ENCODE measurements around the gene MAPK10. TPM values are rescaled to one million over a fixed set of nuclear protein-coding genes. Genes with fewer than 3 reads are reported as not detected.

Gene MAPK10
- total and polyA plus RNA-seq, 5 donors from 2014 or later, result 0.72 TPM; not detected in 4

DNA sequence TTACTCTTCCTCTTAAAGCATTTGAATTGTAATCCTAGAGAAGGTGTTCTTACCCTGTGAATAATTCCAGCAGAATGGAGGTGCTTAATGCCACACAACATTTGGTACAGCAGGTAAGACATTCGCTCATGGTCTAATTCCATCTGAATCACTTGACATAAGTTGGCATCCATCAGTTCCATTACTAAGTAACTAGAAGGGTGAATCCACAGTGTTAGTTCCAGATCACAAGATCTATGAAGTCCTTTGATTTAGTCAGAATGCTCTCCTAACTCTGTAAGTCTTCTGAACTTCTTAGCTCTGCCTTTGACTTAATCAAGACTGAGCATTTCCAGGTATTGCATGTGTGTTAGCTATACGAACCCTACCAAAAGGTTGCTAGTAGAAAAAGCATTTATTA, 258.0 kb downstream of the MAPK10 start:
- Mint-ChIP-seq H3K27me3 (no peaks in the 10 kb centered on the region), H3K9me3 (peaks cover 0 to 3% (median 2%) of the 10 kb centered on the region in 7 donors), H3K4me1 (peaks cover 0 to 2% (median 0%) of the 10 kb centered on the region in 4 donors), H3K27ac (no peak overlapping the region), H3K4me3 (no peak overlapping the region), H3K36me3 (no peaks in the 10 kb centered on the region)
- Histone ChIP-seq H3K27me3 (ENCODE audit: control insufficient read depth, insufficient read depth, low read length) (no peaks in the 10 kb centered on the region), H3K4me3 (ENCODE audit: low read depth, low read length) (no peak overlapping the region), H3K36me3 (ENCODE audit: control insufficient read depth, insufficient read depth, low read length) (no peaks in the 10 kb centered on the region), H3K4me1 (ENCODE audit: control insufficient read depth, insufficient read depth, low read length, poor library complexity, severe bottlenecking) (no peaks in the 10 kb centered on the region), H3K9me3 (ENCODE audit: control insufficient read depth in 2 of 2, low read length in 2 of 2) (no peaks in the 10 kb centered on the region), H3K27ac (ENCODE audit: insufficient read depth, low read length, poor library complexity, severe bottlenecking) (no peak overlapping the region)
- DNase-seq (no peak), ATAC-seq (ENCODE audit: low read depth in 2 of 2) (no peak)

DNA sequence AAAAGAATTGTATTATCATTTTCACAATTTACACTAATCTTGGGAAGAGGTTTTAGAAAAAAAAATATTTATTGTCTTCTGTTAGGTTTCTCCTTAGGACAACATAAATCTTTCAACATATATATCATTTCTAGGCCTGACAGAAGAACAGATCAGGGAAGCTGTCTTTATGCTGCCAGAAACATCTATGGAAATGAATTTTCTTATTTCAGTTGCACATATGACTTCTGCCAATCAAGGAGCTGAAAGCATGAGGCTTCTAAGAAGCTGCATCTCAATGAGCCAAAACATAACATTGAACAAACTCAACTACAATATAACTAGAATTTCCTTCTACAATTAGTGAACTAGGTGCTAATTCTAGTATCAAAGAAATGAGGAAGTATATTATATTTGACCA, 258.4 kb downstream of the MAPK10 start:
- no peaks in the 10 kb centered on the region for H3K4me1 ChIP-seq (ENCODE audit: control insufficient read depth, insufficient read depth, low read length, poor library complexity, severe bottlenecking)
- no peaks in the 10 kb centered on the region for H3K9me3 ChIP-seq (ENCODE audit: control insufficient read depth in 2 of 2, low read length in 2 of 2)
- Mint-ChIP-seq H3K9me3 (peaks cover 0 to 3% (median 2%) of the 10 kb centered on the region in 7 donors), H3K27ac (no peak overlapping the region), H3K4me3 (no peak overlapping the region), H3K36me3 (no peaks in the 10 kb centered on the region), H3K4me1 (peaks cover 0 to 2% (median 0%) of the 10 kb centered on the region in 4 donors), H3K27me3 (no peaks in the 10 kb centered on the region)
- ATAC-seq (ENCODE audit: low read depth in 2 of 2) (no peak), DNase-seq (no peak)
- no peak overlapping the region for H3K4me3 ChIP-seq (ENCODE audit: low read depth, low read length)
- no peaks in the 10 kb centered on the region for H3K36me3 ChIP-seq (ENCODE audit: control insufficient read depth, insufficient read depth, low read length)
- no peaks in the 10 kb centered on the region for H3K27me3 ChIP-seq (ENCODE audit: control insufficient read depth, insufficient read depth, low read length)
- no peak overlapping the region for H3K27ac ChIP-seq (ENCODE audit: insufficient read depth, low read length, poor library complexity, severe bottlenecking)

DNA sequence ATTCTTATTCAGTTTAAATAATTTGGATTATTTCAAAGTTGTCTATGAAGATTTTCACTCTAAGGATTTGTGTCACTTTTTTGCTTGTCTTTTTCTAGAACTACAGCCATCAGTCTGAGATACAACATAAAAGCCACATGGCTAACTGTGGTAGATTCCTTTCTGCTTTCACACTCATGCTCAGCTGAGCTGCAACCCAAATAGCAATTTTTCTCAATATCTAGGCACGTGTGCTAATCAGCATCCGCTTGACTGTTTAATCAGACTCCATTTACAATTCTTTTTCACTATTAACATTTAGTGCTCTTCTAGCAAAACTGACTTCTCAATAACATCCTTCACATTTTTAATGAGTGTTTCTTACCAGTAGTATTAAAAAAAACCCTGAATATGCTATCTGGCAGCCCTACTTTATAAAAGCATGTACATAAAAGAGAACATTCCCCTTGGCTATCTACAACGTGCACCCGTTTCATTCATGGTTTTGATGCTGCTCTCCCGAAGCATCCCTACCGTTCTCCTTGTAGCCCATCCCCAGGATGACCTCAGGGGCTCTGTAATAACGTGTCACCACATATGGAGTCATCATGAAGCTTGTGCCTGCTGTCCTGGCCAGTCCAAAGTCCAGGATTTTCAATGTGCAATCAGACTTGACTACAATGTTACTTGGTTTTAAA, 259.2 kb downstream of the MAPK10 start:
- H3K4me3 Mint-ChIP-seq, result no peak overlapping the region
- peaks cover 0 to 2% (median 0%) of the 10 kb centered on the region in 4 donors for H3K4me1 Mint-ChIP-seq
- Histone ChIP-seq H3K9me3 (ENCODE audit: control insufficient read depth in 2 of 2, low read length in 2 of 2) (no peaks in the 10 kb centered on the region), H3K27ac (ENCODE audit: insufficient read depth, low read length, poor library complexity, severe bottlenecking) (no peak overlapping the region), H3K4me1 (ENCODE audit: control insufficient read depth, insufficient read depth, low read length, poor library complexity, severe bottlenecking) (no peaks in the 10 kb centered on the region), H3K4me3 (ENCODE audit: low read depth, low read length) (no peak overlapping the region), H3K36me3 (ENCODE audit: control insufficient read depth, insufficient read depth, low read length) (no peaks in the 10 kb centered on the region), H3K27me3 (ENCODE audit: control insufficient read depth, insufficient read depth, low read length) (no peaks in the 10 kb centered on the region)
- ATAC-seq (ENCODE audit: low read depth in 2 of 2) (no peak), DNase-seq (no peak)
- no peaks in the 10 kb centered on the region for H3K27me3 Mint-ChIP-seq
- H3K9me3 Mint-ChIP-seq, result peaks cover 0 to 3% (median 0%) of the 10 kb centered on the region in 7 donors
- H3K36me3 Mint-ChIP-seq, result no peaks in the 10 kb centered on the region
- H3K27ac Mint-ChIP-seq, result no peak overlapping the region

DNA sequence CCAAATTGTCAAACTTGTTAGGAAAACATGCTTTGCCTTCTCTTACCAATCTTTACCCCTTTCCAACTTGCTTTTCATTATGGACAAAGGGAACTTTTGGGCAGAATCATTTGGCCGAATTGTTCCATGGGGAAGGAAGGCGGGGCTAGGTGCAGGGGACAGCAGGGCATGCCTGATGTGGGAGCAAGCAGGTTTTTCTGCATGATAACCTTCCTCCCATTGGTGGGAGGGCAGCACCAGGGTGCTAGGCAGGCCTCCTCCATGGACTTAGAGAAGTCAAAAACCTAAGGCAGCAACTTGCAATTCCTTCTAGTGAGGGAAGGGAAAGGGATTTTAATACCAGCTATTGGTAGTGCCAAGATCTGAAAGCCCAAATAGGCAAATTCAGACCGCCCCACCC, 260.5 kb downstream of the MAPK10 start:
- Histone ChIP-seq H3K4me1 (ENCODE audit: control insufficient read depth, insufficient read depth, low read length, poor library complexity, severe bottlenecking) (no peaks in the 10 kb centered on the region), H3K9me3 (ENCODE audit: control insufficient read depth in 2 of 2, low read length in 2 of 2) (no peaks in the 10 kb centered on the region), H3K36me3 (ENCODE audit: control insufficient read depth, insufficient read depth, low read length) (no peaks in the 10 kb centered on the region), H3K27me3 (ENCODE audit: control insufficient read depth, insufficient read depth, low read length) (no peaks in the 10 kb centered on the region), H3K27ac (ENCODE audit: insufficient read depth, low read length, poor library complexity, severe bottlenecking) (no peak overlapping the region), H3K4me3 (ENCODE audit: low read depth, low read length) (no peak overlapping the region)
- no peak for DNase-seq
- Mint-ChIP-seq H3K4me1 (peaks cover 0 to 2% (median 0%) of the 10 kb centered on the region in 4 donors), H3K9me3 (peaks cover 0 to 2% (median 0%) of the 10 kb centered on the region in 7 donors), H3K4me3 (no peak overlapping the region), H3K27ac (no peak overlapping the region), H3K36me3 (no peaks in the 10 kb centered on the region), H3K27me3 (no peaks in the 10 kb centered on the region)
- no peak for ATAC-seq (ENCODE audit: low read depth in 2 of 2)

DNA sequence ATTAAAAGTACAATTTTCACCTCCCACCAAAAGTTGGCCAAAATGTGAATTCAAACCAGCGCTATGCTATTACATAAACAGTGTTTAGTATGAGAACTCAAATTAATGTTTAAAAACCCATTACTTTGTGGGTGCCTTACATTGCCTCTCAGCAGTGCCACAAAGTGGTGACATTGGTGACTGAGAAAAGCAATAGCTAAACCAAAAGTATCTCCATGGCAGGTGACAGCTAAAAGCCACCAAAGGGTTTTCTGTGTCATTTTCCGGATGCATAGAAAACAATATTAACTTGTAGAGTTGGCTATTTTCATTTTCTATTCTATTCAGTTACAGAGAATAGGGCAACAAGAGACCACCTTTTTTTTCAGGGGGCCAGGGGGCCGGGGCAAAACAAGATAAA, 261.2 kb downstream of the MAPK10 start:
- Histone ChIP-seq H3K9me3 (ENCODE audit: control insufficient read depth in 2 of 2, low read length in 2 of 2) (no peaks in the 10 kb centered on the region), H3K4me1 (ENCODE audit: control insufficient read depth, insufficient read depth, low read length, poor library complexity, severe bottlenecking) (no peaks in the 10 kb centered on the region), H3K4me3 (ENCODE audit: low read depth, low read length) (no peak overlapping the region), H3K27me3 (ENCODE audit: control insufficient read depth, insufficient read depth, low read length) (no peaks in the 10 kb centered on the region), H3K36me3 (ENCODE audit: control insufficient read depth, insufficient read depth, low read length) (no peaks in the 10 kb centered on the region), H3K27ac (ENCODE audit: insufficient read depth, low read length, poor library complexity, severe bottlenecking) (no peak overlapping the region)
- Mint-ChIP-seq H3K4me1 (peaks cover 0 to 2% (median 0%) of the 10 kb centered on the region in 4 donors), H3K4me3 (peak overlapping the region in 1 of 4 donors; percentile 32), H3K27ac (no peak overlapping the region), H3K36me3 (no peaks in the 10 kb centered on the region), H3K9me3 (peaks cover 0 to 2% (median 0%) of the 10 kb centered on the region in 7 donors), H3K27me3 (no peaks in the 10 kb centered on the region)
- DNase-seq (no peak), ATAC-seq (ENCODE audit: low read depth in 2 of 2) (no peak)

DNA sequence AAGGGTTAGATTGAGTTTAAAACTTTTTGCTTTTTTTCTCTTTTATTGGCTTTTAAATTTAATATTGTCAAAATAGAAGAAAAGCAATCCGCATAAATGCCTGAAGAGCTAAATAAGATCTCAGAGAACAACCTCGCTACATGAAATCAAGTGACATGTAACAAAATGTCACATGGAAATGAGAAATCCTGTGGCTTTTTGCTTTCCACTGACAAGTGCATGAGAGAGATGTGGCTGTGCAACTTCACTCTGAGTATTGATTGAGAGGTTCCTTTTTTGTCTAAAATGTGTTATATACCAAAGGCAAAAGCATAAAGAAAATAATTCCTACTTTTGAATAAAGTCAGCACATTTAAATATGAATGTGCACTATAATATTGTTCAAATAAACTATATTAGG, 263.5 kb downstream of the MAPK10 start:
- no peaks in the 10 kb centered on the region for H3K9me3 ChIP-seq (ENCODE audit: control insufficient read depth in 2 of 2, low read length in 2 of 2)
- no peak overlapping the region for H3K27ac ChIP-seq (ENCODE audit: insufficient read depth, low read length, poor library complexity, severe bottlenecking)
- H3K36me3 ChIP-seq (ENCODE audit: control insufficient read depth, insufficient read depth, low read length), result no peaks in the 10 kb centered on the region
- H3K4me1 Mint-ChIP-seq, result no peaks in the 10 kb centered on the region
- no peak overlapping the region for H3K4me3 Mint-ChIP-seq
- no peak for ATAC-seq (ENCODE audit: low read depth in 2 of 2)
- H3K27me3 ChIP-seq (ENCODE audit: control insufficient read depth, insufficient read depth, low read length), result no peaks in the 10 kb centered on the region
- no peaks in the 10 kb centered on the region for H3K27me3 Mint-ChIP-seq
- no peak for DNase-seq
- H3K4me3 ChIP-seq (ENCODE audit: low read depth, low read length), result no peak overlapping the region
- H3K4me1 ChIP-seq (ENCODE audit: control insufficient read depth, insufficient read depth, low read length, poor library complexity, severe bottlenecking), result no peaks in the 10 kb centered on the region
- no peaks in the 10 kb centered on the region for H3K9me3 Mint-ChIP-seq
- H3K27ac Mint-ChIP-seq, result no peak overlapping the region
- no peaks in the 10 kb centered on the region for H3K36me3 Mint-ChIP-seq

DNA sequence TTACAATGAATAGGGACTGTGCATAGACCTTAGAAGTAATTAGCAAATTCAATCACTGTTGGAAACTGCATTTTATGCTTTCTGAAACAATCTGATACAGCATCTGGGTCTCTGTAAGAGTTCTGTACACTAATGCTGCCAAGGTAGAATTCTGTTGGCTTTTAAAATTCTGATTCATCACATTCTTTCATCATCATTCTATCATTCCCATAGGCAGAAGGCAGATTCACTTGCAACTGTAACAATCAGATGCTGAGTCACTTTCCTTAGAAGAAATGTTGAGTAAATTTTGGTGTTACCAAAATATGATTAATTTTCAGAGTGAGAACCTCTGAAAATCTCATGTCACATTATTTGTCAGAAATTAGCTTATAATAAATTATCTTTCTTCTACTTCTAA, 267.2 kb downstream of the MAPK10 start:
- Histone ChIP-seq H3K4me1 (ENCODE audit: control insufficient read depth, insufficient read depth, low read length, poor library complexity, severe bottlenecking) (no peaks in the 10 kb centered on the region), H3K9me3 (ENCODE audit: control insufficient read depth in 2 of 2, low read length in 2 of 2) (no peaks in the 10 kb centered on the region), H3K4me3 (ENCODE audit: low read depth, low read length) (no peak overlapping the region), H3K27me3 (ENCODE audit: control insufficient read depth, insufficient read depth, low read length) (no peaks in the 10 kb centered on the region), H3K27ac (ENCODE audit: insufficient read depth, low read length, poor library complexity, severe bottlenecking) (no peak overlapping the region), H3K36me3 (ENCODE audit: control insufficient read depth, insufficient read depth, low read length) (no peaks in the 10 kb centered on the region)
- Mint-ChIP-seq H3K27me3 (no peaks in the 10 kb centered on the region), H3K9me3 (peaks cover 0 to 5% (median 0%) of the 10 kb centered on the region in 7 donors), H3K27ac (no peak overlapping the region), H3K4me1 (no peaks in the 10 kb centered on the region), H3K4me3 (no peak overlapping the region), H3K36me3 (no peaks in the 10 kb centered on the region)
- no peak for ATAC-seq (ENCODE audit: low read depth in 2 of 2)
- DNase-seq, result no peak

DNA sequence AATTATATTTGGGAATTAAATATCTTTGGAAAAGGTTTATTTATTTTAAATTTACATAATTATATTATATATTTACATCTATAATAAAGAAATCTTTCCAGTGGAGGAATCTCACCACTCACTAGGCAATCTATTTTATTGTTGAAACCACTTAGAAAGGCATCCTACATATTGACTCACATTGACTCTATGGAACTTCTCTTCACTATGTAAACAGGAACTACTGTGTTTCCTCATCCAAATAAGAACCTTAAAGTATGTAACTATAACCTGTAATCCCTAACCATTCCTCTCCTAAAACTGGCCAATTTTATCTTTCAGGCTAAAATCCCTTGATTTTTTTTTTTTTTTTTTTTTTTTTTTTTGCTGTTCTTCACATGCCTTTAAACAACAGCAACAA, 268.7 kb downstream of the MAPK10 start:
- H3K4me3 Mint-ChIP-seq, result no peak overlapping the region
- Histone ChIP-seq H3K36me3 (ENCODE audit: control insufficient read depth, insufficient read depth, low read length) (no peaks in the 10 kb centered on the region), H3K27ac (ENCODE audit: insufficient read depth, low read length, poor library complexity, severe bottlenecking) (no peak overlapping the region), H3K9me3 (ENCODE audit: control insufficient read depth in 2 of 2, low read length in 2 of 2) (no peaks in the 10 kb centered on the region), H3K27me3 (ENCODE audit: control insufficient read depth, insufficient read depth, low read length) (no peaks in the 10 kb centered on the region), H3K4me3 (ENCODE audit: low read depth, low read length) (no peak overlapping the region), H3K4me1 (ENCODE audit: control insufficient read depth, insufficient read depth, low read length, poor library complexity, severe bottlenecking) (no peaks in the 10 kb centered on the region)
- H3K27ac Mint-ChIP-seq, result no peak overlapping the region
- H3K36me3 Mint-ChIP-seq, result no peaks in the 10 kb centered on the region
- DNase-seq, result no peak
- H3K27me3 Mint-ChIP-seq, result no peaks in the 10 kb centered on the region
- peaks cover 0 to 5% (median 0%) of the 10 kb centered on the region in 7 donors for H3K9me3 Mint-ChIP-seq
- H3K4me1 Mint-ChIP-seq, result no peaks in the 10 kb centered on the region
- no peak for ATAC-seq (ENCODE audit: low read depth in 2 of 2)
